PFSK-1 (cell line): ENCODE measurements around the gene CACNA1C.

Source experiments
- FOXP2 ChIP-seq: optimal IDR thresholded peaks from 2 replicates; pipeline ENCODE3; 2011; ENCODE audit warnings: borderline replicate concordance, control low read depth, inconsistent platforms; ENCODE audit not compliant: insufficient read depth; ENCODE audit errors: extremely low read length, extremely low read depth
- POLR2AphosphoS5 ChIP-seq: IDR thresholded peaks from 2 replicates; pipeline ENCODE4 v1.6.1; 2012; ENCODE audit warnings: low read depth, mild to moderate bottlenecking, control low read depth, low read length, moderate library complexity
- REST ChIP-seq, 2 experiments: IDR thresholded peaks; 2 replicates each; pipeline versions ENCODE4 v1.6.1 to v1.8.0; 2011 to 2012; ENCODE audit warnings: low read depth in 2 of 2, low read length in 2 of 2, control low read depth in 1 of 2, inconsistent platforms in 1 of 2, mild to moderate bottlenecking in 1 of 2, moderate library complexity in 1 of 2; ENCODE audit not compliant: insufficient read depth in 1 of 2
- SIN3A ChIP-seq: IDR thresholded peaks from 2 replicates; pipeline ENCODE4 v1.6.1; 2012; ENCODE audit warnings: mild to moderate bottlenecking, low read length, moderate library complexity, borderline replicate concordance; ENCODE audit not compliant: insufficient read depth
- TAF1 ChIP-seq: IDR thresholded peaks from 2 replicates; pipeline ENCODE4 v1.6.1; 2012; ENCODE audit warnings: low read length, control low read depth, borderline replicate concordance; ENCODE audit not compliant: insufficient read depth

The CACNA1C gene

GRCh38 chr12:2483713-2484112 is 430.9 kb downstream of the CACNA1C start:
- no peak for TF ChIP-seq POLR2AphosphoS5
- TF ChIP-seq FOXP2 = no peak
- no peak for TF ChIP-seq TAF1
- TF ChIP-seq SIN3A = no peak
- TF ChIP-seq REST (IDR thresholded peaks at IDR 0.05; ENCODE audit: insufficient read depth in 1 of 2, low read depth in 2 of 2, low read length in 2 of 2) = no peak

DNA sequence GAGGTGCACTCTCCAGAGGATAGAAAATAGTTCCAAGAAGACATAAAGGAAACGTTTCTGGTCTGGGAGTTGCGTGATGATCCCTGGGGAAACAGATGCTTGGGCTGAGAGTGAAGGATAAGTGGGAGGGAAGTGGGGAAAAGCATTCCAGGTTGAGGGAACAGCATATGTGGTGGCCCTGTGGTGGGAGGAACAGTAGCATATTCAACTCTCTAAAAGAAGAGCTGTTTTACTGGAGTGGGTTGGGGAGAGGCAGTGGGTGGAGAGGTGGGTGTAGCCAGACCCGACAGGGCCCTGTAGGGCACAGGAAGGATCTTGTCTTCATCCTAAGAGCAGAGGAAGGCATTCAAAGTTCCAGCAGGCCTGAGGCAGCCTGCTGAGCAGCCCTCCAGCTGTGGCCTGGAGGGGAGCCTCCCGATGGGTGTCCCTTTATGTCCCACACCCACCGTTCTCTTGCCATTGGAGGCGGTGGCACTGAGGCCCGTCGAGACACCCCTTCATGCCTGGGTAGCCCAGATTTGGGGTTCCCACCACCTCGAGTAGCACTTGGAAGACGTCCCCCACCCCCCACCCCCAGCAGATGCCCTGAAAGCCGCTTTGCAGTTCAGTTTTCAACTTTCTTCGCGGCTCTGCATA is 431.5 kb downstream of the CACNA1C start:
- TF ChIP-seq TAF1 (no peak), REST (IDR thresholded peaks at IDR 0.05; ENCODE audit: insufficient read depth in 1 of 2, low read depth in 2 of 2, low read length in 2 of 2) (no peak), SIN3A (no peak), POLR2AphosphoS5 (no peak), FOXP2 (no peak)

- TF ChIP-seq REST (IDR thresholded peaks at IDR 0.05; ENCODE audit: insufficient read depth in 1 of 2, low read depth in 2 of 2, low read length in 2 of 2) (no peak), FOXP2 (no peak), POLR2AphosphoS5 (no peak), SIN3A (no peak), TAF1 (no peak)
These were observed 432.9 kb downstream of the CACNA1C start for GRCh38 chr12:2485681-2486080.

DNA sequence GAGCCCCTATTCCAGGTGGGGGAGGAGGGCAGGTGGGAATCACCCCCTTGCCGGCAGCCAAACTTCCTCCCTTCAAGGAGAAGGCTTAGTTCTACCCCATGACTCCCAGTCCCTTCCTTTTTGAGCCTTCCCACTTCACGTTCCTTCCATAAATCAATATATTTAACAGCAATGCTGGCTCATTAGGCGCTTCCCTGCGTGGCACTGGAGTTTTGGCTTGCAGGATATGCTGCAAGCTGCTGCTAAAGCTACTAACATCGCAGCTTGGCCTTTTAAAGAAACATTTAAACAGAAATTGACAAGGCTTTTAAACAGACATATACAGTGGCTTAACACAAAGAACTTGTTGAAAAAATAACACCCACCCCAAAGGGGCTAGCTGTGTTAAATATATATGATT is 434.0 kb downstream of the CACNA1C start:
- TF ChIP-seq FOXP2 (no peak), TAF1 (no peak), POLR2AphosphoS5 (no peak), REST (IDR thresholded peaks at IDR 0.05; ENCODE audit: insufficient read depth in 1 of 2, low read depth in 2 of 2, low read length in 2 of 2) (no peak), SIN3A (no peak)

- TF ChIP-seq FOXP2 = no peak
- no peak for TF ChIP-seq SIN3A
- no peak for TF ChIP-seq POLR2AphosphoS5
- no peak for TF ChIP-seq REST (IDR thresholded peaks at IDR 0.05; ENCODE audit: insufficient read depth in 1 of 2, low read depth in 2 of 2, low read length in 2 of 2)
- TF ChIP-seq TAF1 = no peak
These were observed 434.5 kb downstream of the CACNA1C start for GRCh38 chr12:2487278-2487677.
